T-helper 1 cell treated with Interleukin-12 subunit alpha and Interleukin-12 subunit beta and Interleukin-4 antibody, amounts not matched to agents 30 μg/mL and 1 μg/mL, for 36 hours (primary cell): ENCODE data around the gene GNB1.

Experiments used
- H3K27ac Mint-ChIP-seq: one replicate; pipeline ENCODE4 v1.8.0; 2021; ENCODE audit warnings: mild to moderate bottlenecking, mixed read lengths
- H3K27me3 Mint-ChIP-seq: one replicate; pipeline ENCODE4 v1.8.0; 2021; ENCODE audit warnings: low read depth, mixed read lengths
- H3K36me3 Mint-ChIP-seq: one replicate; pipeline ENCODE4 v1.8.0; 2021; ENCODE audit warnings: low read depth, mixed read lengths
- H3K4me1 Mint-ChIP-seq: one replicate; pipeline ENCODE4 v1.8.0; 2021; ENCODE audit warnings: low read depth, mixed read lengths
- H3K4me3 Mint-ChIP-seq: one replicate; pipeline ENCODE4 v1.8.0; 2021; ENCODE audit warnings: mild to moderate bottlenecking, moderate library complexity, mixed read lengths
- H3K9me3 Mint-ChIP-seq: one replicate; pipeline ENCODE4 v1.8.0; 2021; ENCODE audit warnings: mixed read lengths

Gene GNB1

DNA sequence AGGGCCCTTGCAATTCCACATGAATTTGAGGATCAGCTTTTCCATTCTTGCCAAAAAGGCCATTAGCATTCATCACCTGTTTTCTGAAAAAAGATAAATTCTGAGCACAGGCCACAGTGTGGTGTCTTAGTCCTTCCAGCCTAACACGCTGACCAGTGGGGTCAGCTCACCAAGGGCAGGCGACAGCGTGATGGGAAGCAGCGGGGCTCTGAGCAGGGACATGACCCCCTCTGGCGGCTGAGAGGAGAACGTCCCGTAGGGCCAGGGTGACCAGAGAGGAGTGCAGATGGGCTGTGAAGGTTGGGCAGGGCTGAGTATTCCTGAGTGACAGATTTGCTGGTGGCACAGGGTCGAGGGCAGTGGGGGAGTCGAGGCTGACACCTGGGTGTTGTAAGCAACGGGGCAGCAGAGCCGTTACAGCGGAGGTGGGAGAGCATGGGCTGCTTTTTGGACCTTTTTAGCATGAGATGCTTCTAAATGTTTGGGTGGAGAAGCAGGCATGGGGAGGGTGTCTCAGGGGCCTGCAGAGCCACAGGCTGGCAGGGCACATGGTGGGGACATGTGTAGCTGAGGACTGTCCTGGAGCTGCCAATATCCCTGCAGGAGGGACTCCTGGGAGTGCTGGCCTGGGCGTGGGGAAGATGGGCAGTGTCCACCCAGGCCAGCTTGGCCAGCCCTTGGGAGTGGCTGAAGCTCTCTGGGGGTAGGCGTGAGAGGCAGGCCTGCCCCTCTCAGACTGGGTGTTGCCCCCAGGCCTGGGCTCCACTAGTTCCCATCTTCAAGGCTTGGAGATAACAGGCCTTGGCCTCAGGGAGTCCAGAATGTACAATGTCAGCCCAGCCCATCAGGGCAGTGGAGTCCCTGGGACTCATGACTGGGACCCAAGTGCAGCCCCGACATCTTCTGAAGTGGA, 15.6 kb upstream of the GNB1 start:
- peak overlapping the region; percentile 46 for H3K27ac Mint-ChIP-seq
- H3K27me3 Mint-ChIP-seq, result no peaks in the 10 kb centered on the region
- H3K36me3 Mint-ChIP-seq, result no peaks in the 10 kb centered on the region
- peak overlapping the region; percentile 67 for H3K4me3 Mint-ChIP-seq
- peaks cover 13% of the 10 kb centered on the region for H3K4me1 Mint-ChIP-seq
- no peaks in the 10 kb centered on the region for H3K9me3 Mint-ChIP-seq

DNA sequence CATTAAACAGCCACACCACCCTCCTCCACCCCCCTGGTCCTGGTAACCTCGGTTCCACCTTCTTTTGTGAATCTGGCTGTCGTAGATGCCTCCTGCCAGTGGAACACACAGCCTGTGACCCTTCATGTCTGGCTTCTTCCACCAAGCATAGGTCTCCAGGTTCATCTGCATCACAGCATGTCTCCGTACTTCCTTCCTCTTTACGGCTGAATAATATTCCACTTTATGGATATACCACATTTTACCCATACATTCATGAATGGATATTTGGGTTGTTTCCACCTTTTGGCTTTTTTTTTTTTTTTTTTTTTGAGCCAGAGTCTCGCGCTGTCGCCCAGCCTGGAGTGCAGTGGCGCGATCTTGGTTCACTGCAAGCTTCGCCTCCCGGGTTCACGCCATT, 12.3 kb upstream of the GNB1 start:
- no peaks in the 10 kb centered on the region for H3K36me3 Mint-ChIP-seq
- H3K27me3 Mint-ChIP-seq, result peaks cover 3% of the 10 kb centered on the region
- H3K9me3 Mint-ChIP-seq, result no peaks in the 10 kb centered on the region
- no peak overlapping the region for H3K4me3 Mint-ChIP-seq
- H3K27ac Mint-ChIP-seq, result no peak overlapping the region
- peaks cover 7% of the 10 kb centered on the region for H3K4me1 Mint-ChIP-seq

DNA sequence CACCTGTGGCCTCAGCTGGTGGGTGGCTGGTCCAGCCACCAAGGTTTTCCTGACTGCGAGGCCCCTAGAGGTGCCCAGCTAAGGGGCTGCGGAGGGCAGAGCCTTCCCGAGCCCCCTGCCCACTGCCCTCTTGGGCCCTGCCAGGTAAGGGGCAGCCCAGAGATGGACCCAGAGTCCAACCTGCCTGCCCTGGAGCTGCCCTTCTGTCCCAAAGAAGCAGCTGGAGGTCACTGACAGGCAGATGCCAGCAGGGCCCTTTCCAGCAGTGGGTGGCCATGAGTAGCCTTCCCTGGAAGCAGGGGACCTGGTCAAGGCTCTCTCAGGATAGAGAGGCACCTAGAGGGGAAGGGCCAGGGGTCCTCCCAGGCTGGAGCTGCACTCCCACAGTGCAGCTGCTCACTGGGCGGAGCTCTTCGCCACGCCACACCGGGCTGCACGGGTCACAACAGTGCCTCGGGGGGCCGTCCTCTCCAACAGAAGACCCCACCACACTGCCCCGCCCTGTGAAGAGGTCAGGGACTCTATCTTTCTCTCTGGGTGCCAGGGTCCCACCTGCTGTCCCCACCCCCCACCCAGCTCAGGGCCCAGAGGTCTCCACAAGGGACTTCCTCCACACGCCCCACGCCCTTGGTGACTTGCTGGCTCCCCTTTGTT, 10.9 kb upstream of the GNB1 start:
- Mint-ChIP-seq H3K9me3 (no peaks in the 10 kb centered on the region), H3K27me3 (peaks cover 3% of the 10 kb centered on the region), H3K36me3 (no peaks in the 10 kb centered on the region), H3K27ac (no peak overlapping the region), H3K4me3 (no peak overlapping the region), H3K4me1 (peaks cover 5% of the 10 kb centered on the region)

DNA sequence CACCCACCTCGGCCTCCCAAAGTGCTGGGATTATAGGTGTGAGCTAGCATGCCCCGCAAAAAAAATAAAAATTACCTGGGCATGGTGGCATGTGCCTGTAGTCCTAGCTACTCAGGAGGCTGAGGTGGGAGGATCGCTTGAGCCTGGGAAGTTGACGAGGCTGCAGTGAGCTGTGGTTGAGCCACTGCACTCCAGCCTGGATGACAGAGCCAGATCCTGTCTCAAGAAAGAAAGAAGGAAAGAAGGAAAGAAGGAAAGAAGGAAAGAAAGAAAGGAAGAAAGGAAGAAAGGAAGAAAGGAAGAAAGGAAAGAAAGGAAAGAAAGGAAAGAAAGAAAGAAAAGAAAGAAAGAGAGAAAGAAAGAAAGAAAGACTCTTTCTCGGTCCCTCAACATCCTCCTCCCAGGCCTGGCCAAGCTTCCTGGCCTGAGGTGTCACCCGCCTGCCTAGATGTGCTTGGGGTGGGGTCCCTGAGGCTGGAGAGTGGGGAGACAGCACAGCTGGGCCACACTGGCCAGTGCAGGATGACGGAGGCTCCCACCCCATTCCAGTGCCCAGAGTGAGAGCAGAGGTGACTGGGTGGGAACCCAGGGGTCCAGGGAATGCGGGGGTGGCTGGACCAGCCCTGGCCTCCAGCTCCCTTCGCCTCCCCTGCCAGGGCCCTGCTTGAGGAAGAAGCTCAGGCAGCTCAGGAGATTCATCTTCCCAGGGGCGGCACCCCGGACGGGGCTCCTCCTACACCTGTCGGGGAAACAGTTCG, 10.2 kb upstream of the GNB1 start:
- no peaks in the 10 kb centered on the region for H3K36me3 Mint-ChIP-seq
- H3K4me3 Mint-ChIP-seq, result no peak overlapping the region
- H3K9me3 Mint-ChIP-seq, result no peaks in the 10 kb centered on the region
- peaks cover 1% of the 10 kb centered on the region for H3K4me1 Mint-ChIP-seq
- H3K27me3 Mint-ChIP-seq, result peaks cover 3% of the 10 kb centered on the region
- no peak overlapping the region for H3K27ac Mint-ChIP-seq

DNA sequence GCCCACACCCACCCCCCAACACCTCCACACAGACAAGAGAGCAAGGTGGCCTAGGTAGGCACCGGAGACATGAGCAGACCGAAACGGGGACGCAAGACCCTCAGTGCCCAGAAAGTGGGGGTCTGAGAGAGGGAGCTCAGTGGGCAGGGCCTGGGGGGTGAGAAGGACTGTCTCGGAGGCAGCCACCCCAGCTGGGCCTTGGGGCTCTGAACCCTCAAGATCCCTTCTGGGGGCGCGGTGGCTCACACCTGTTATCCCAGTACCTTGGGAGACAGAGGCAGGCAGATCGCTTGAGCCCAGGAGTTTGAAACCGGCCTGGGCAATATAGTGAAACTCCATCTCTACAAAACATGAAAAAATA, 9.1 kb upstream of the GNB1 start:
- no peak overlapping the region for H3K4me3 Mint-ChIP-seq
- H3K4me1 Mint-ChIP-seq, result peaks cover 3% of the 10 kb centered on the region
- H3K27ac Mint-ChIP-seq, result no peak overlapping the region

DNA sequence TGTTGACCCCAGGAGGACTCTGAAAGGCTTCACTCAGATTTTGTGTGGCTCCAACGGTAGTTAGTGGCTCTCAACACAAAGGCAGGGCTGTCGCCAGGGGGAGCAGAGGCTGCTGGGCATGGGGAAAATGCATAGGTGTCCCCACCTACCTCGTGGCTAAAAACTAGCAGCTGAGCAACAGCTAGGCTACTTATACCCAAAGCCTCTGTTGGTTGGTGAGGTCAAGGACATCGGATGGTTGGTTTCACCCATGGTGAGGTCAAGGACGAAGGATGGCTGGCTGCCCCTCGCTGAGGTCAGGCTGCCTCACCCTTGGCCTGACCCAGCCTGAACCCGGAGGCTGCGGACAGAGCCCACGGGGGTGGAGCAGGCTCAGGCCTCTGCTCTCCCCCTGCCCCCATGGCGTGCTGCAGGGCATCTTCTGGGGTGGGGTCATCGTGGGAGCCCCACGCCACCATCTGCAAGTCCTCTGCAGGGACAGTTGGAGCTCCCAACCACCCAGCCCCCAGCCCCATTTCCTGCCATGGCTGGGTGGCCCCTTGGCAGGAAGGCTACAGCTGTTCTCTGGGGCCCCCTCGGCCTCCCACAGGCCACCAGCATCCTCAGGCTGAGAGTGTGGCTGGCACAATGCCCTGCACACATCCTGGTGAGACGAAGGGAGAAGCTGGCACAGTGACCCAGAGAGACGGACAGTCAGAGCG, 8.5 kb upstream of the GNB1 start:
- peaks cover 7% of the 10 kb centered on the region for H3K4me1 Mint-ChIP-seq
- no peaks in the 10 kb centered on the region for H3K36me3 Mint-ChIP-seq
- H3K27me3 Mint-ChIP-seq, result peaks cover 6% of the 10 kb centered on the region
- no peak overlapping the region for H3K4me3 Mint-ChIP-seq
- no peaks in the 10 kb centered on the region for H3K9me3 Mint-ChIP-seq
- no peak overlapping the region for H3K27ac Mint-ChIP-seq

More for the DNA sequence above, 9.1 kb upstream of the GNB1 start:
- H3K36me3 Mint-ChIP-seq, result no peaks in the 10 kb centered on the region
- no peaks in the 10 kb centered on the region for H3K9me3 Mint-ChIP-seq
- H3K27me3 Mint-ChIP-seq, result peaks cover 5% of the 10 kb centered on the region

DNA sequence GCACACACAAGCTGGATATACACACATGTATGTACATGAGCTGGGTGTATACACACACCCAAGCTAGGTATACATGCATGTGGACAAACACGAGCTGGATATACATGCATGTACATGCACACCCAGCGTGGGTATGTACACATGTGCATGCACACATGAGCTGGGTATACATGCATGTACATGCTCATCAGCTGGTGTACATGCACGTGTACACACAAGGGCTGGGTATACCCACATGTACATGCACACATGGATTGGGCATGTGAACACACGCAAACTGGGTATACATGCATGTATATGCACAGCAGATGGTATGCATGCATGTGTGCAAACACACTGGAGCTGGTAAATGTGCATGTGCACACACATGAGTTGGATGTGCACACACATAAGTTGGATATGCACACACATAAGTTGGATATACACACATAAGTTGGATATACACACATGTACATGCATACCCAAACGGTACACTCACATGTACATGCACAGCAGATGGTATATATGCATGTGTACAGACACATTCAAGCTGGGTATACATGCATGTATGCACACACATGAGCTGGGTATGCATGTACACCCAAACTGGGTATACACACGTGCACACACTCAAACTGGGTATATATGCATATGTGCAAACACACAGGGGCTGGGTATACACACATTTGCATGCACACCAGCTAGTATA, 7.5 kb upstream of the GNB1 start:
- peaks cover 6% of the 10 kb centered on the region for H3K27me3 Mint-ChIP-seq
- peaks cover 7% of the 10 kb centered on the region for H3K4me1 Mint-ChIP-seq
- H3K9me3 Mint-ChIP-seq, result no peaks in the 10 kb centered on the region
- no peak overlapping the region for H3K4me3 Mint-ChIP-seq
- no peak overlapping the region for H3K27ac Mint-ChIP-seq
- no peaks in the 10 kb centered on the region for H3K36me3 Mint-ChIP-seq

DNA sequence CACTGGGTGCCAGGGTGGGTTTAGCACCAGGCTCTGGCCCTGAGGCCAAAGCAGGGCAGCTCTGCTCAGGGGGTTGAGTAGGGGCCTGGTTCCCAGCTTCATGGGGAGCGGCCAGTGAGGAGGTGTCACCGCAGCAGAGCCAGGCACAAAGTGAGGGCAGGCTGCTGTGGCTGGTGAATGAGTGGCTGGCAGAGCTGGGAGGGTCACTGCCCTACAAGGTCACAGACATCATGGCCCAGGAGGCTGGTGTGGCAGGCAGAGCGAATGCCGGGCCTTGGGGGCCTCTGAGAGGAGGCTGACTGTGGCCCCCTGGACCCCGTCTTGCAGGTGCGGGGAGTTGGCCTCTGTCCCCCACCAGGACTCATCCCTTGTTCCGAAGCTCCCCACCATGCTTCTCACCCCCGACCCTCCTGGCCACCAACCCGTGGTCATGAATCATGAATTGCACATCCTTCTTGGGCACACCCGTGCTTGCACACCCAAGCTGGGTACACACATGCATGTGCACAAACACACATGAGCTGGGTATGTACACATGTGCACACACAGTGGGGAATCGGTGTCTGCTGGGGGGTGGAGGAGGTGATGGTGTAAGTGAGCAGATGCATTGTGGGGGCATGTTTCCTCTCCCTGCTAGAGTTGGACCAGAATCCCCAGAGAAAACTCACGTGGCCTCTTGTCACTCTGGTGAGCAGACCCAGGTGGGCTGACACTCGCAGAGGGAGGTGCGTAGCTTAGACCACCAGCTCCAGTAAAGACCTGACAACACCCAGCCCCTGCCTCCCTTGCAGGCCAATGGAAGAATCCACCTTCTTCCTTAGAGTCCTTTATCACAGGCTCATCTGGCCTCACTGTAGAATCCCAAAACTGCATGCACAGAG, 4.8 kb upstream of the GNB1 start:
- peaks cover 16% of the 10 kb centered on the region for H3K4me1 Mint-ChIP-seq
- no peak overlapping the region for H3K4me3 Mint-ChIP-seq
- H3K27ac Mint-ChIP-seq, result no peak overlapping the region
- H3K9me3 Mint-ChIP-seq, result no peaks in the 10 kb centered on the region
- H3K27me3 Mint-ChIP-seq, result peaks cover 6% of the 10 kb centered on the region
- no peaks in the 10 kb centered on the region for H3K36me3 Mint-ChIP-seq

DNA sequence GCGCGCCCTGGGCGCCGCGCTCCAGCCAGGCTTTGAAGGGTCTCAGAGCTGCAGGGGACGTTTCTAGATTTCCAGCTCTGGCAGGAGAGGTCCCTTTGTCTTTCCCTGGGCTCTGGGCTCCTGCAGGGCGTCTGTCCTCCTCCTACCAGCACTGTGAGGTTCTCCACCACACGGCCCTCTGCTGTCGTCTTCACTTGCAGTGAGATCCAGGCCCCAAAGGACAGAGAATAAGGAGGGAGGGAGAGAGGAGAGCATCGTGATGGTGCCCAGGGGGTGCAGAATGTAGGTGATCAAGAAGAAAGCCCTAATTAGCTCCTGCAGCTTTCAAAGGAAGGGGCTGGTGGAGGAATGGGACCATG, 4.2 kb upstream of the GNB1 start:
- peak overlapping the region; percentile 45 for H3K27ac Mint-ChIP-seq
- peaks cover 6% of the 10 kb centered on the region for H3K27me3 Mint-ChIP-seq
- H3K9me3 Mint-ChIP-seq, result no peaks in the 10 kb centered on the region
- peaks cover 16% of the 10 kb centered on the region for H3K4me1 Mint-ChIP-seq
- H3K4me3 Mint-ChIP-seq, result no peak overlapping the region
- no peaks in the 10 kb centered on the region for H3K36me3 Mint-ChIP-seq

DNA sequence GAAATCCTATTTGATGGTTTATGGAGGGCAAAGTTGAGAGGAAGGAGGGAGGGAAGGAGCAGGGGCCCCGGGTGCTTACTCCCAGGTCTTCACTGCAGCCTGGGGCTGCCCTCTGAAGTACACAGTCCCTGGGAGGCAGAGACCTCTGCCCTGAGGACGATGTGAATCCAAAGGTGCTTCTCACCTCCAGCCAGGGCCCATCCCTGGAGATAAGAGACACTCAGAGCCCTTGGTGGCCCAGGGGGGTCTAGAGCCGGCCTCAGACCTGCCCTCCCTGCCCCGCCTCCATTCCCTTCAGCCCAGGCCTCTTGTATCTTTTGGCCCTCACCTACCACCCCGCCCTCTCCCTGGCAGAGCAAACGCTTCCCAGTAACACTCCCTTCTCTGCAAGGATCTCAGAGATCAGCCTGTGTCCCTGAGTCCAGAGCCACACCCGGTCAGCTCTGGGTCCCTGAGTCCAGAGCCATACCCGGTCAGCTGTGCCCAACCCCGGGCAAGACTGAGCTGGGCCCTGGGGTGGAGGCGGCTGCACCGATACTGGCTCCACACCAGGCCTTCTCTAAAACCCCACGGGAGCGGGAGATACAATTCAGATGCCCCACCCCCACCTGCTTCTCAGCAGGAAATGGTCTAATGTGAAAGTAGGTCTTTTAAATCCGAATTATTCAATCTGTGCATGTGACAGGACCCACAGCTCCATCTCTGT, 3.6 kb upstream of the GNB1 start:
- no peaks in the 10 kb centered on the region for H3K36me3 Mint-ChIP-seq
- no peak overlapping the region for H3K4me3 Mint-ChIP-seq
- H3K27me3 Mint-ChIP-seq, result peaks cover 6% of the 10 kb centered on the region
- H3K27ac Mint-ChIP-seq, result peak overlapping the region; percentile 45
- H3K4me1 Mint-ChIP-seq, result peaks cover 16% of the 10 kb centered on the region
- H3K9me3 Mint-ChIP-seq, result no peaks in the 10 kb centered on the region

DNA sequence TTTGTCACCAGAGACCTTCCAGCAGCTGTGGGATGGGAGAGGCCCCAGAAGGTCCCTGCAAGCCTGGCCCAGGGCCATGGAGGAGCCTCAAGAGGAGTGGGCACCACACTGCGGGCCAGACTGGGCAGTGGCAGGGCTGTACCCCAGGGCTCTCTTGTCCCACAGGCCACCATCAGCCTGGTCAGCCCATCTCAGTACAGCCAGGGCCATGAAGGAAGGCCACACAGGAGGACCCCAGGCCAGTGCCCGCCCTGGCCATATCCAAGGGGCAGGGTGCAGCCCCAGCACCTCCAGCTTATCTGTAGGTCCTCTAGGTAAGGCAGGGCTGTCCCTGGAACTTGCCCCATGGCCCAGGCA, 3.1 kb upstream of the GNB1 start:
- Mint-ChIP-seq H3K36me3 (no peaks in the 10 kb centered on the region), H3K27ac (no peak overlapping the region), H3K9me3 (no peaks in the 10 kb centered on the region), H3K27me3 (peaks cover 4% of the 10 kb centered on the region), H3K4me3 (no peak overlapping the region), H3K4me1 (peaks cover 19% of the 10 kb centered on the region)

DNA sequence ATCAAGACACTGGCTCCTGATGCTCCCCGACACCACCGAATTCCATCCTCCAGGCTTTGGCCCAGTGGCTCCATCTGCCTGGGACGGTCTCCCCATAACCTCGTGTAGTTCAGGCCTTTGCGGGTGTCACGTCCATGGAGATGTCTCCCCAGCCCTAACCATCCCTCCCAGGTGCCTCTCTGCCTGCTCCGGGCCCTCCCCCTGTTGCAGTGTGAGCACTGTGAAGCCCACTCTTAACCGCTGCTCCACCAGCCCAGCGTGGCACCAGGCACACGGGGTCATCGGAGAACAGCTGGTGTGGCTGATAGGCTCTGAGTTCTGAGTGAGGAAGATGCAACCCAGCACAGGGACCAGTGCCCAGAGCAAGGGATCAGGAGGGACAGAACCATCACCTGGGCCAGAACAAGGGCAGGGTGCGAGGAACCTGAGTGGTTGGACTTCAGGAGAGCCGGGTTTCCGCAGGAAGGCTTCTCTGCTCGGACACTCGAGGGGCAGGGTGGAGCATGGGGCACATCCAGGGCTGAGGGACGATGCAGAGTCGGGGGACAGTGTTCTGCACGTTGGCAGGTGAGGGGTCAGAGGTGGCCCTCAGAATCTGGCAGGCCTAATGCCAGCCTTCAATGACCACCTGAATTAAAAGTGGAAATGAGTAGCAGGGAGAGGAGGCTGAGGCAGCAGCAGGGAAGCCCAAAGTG, 2.6 kb upstream of the GNB1 start:
- Mint-ChIP-seq H3K27ac (no peak overlapping the region), H3K27me3 (peaks cover 3% of the 10 kb centered on the region), H3K4me3 (peak overlapping the region; percentile 14), H3K4me1 (peaks cover 22% of the 10 kb centered on the region), H3K36me3 (no peaks in the 10 kb centered on the region), H3K9me3 (no peaks in the 10 kb centered on the region)
